Endothelial cell (in vitro differentiated cells): ENCODE results near the gene CEP44. TPM values are rescaled to one million over a fixed set of nuclear protein-coding genes. Genes with fewer than 3 reads are reported as not detected.
"Not testable (repeated sequence)": the region's sequence is repeated elsewhere in the genome, so short reads cannot be mapped to it uniquely, and the experiment has no call there.

ENCODE experiments used
- DNase-seq: peaks from one replicate; pipeline ENCODE4 v3.0.0; 2021; ENCODE audit warnings: low spot score
- H3K27ac Mint-ChIP-seq: one replicate; pipeline ENCODE4 v1.8.0; 2021; ENCODE audit warnings: mixed read lengths, inconsistent platforms; ENCODE audit not compliant: unreplicated experiment
- H3K27me3 Mint-ChIP-seq: one replicate; pipeline ENCODE4 v1.8.0; 2021; ENCODE audit warnings: mild to moderate bottlenecking, moderate library complexity, mixed read lengths, inconsistent platforms; ENCODE audit not compliant: unreplicated experiment
- H3K36me3 Mint-ChIP-seq: one replicate; pipeline ENCODE4 v1.8.0; 2021; ENCODE audit warnings: mild to moderate bottlenecking, low read depth, mixed read lengths, inconsistent platforms; ENCODE audit not compliant: unreplicated experiment
- H3K4me1 Mint-ChIP-seq: one replicate; pipeline ENCODE4 v1.8.0; 2021; ENCODE audit warnings: mild to moderate bottlenecking, mixed read lengths, inconsistent platforms; ENCODE audit not compliant: unreplicated experiment
- H3K4me3 Mint-ChIP-seq: one replicate; pipeline ENCODE4 v1.8.0; 2021; ENCODE audit warnings: mild to moderate bottlenecking, mixed read lengths, inconsistent platforms; ENCODE audit not compliant: unreplicated experiment
- H3K9me3 Mint-ChIP-seq: one replicate; pipeline ENCODE4 v1.8.0; 2021; ENCODE audit warnings: mixed read lengths, inconsistent platforms; ENCODE audit not compliant: unreplicated experiment
- total RNA-seq: library from RNA; stranded (reverse); fragmentation: NEBNext Ultra II Directional; extraction: Animal tissue kit (Norgen Biotek cat#: 25700); gene quantifications from one replicate; pipeline ENCODE4 v1.2.1, GENCODE V29; 2021; ENCODE audit not compliant: unreplicated experiment
- TF ChIP-seq, protein P1 (sequence below): fragments of 200-600 bp; sonication (generic); IDR thresholded peaks from one replicate; pipeline ENCODE4 v1.5.0; 2021; ENCODE audit warnings: antibody characterized with exemption; ENCODE audit not compliant: unreplicated experiment

The CEP44 gene
- total RNA-seq, 1 donor from 2014 or later: 9.5 TPM

DNA sequence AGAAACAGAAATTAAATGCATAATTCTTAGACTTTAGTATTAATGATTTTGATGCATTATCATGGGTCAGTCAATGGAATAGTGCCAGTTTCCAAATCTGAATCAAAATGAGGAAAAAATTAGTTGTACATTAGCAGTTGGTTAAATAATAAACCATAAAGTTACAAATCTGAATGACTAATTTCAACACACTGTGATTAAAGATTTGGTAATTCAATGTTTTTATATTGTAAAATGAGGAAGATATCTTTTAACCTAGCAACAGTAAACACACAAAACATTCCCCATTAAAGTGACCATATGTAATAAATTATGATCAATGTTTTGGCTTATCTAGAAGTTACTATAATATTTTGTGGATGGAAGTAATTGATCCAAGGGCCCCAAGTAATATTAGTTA is 1.8 kb upstream of the CEP44 start:
- H3K36me3 Mint-ChIP-seq: no peaks in the 10 kb centered on the region
- DNase-seq: no peak
- peaks cover 22% of the 10 kb centered on the region for H3K4me1 Mint-ChIP-seq
- TF ChIP-seq, protein P1, sequence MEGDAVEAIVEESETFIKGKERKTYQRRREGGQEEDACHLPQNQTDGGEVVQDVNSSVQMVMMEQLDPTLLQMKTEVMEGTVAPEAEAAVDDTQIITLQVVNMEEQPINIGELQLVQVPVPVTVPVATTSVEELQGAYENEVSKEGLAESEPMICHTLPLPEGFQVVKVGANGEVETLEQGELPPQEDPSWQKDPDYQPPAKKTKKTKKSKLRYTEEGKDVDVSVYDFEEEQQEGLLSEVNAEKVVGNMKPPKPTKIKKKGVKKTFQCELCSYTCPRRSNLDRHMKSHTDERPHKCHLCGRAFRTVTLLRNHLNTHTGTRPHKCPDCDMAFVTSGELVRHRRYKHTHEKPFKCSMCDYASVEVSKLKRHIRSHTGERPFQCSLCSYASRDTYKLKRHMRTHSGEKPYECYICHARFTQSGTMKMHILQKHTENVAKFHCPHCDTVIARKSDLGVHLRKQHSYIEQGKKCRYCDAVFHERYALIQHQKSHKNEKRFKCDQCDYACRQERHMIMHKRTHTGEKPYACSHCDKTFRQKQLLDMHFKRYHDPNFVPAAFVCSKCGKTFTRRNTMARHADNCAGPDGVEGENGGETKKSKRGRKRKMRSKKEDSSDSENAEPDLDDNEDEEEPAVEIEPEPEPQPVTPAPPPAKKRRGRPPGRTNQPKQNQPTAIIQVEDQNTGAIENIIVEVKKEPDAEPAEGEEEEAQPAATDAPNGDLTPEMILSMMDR: no peak
- H3K9me3 Mint-ChIP-seq: no peaks in the 10 kb centered on the region
- no peak overlapping the region for H3K27ac Mint-ChIP-seq
- peaks cover 14% of the 10 kb centered on the region for H3K27me3 Mint-ChIP-seq
- peak overlapping the region; percentile 99 for H3K4me3 Mint-ChIP-seq

DNA sequence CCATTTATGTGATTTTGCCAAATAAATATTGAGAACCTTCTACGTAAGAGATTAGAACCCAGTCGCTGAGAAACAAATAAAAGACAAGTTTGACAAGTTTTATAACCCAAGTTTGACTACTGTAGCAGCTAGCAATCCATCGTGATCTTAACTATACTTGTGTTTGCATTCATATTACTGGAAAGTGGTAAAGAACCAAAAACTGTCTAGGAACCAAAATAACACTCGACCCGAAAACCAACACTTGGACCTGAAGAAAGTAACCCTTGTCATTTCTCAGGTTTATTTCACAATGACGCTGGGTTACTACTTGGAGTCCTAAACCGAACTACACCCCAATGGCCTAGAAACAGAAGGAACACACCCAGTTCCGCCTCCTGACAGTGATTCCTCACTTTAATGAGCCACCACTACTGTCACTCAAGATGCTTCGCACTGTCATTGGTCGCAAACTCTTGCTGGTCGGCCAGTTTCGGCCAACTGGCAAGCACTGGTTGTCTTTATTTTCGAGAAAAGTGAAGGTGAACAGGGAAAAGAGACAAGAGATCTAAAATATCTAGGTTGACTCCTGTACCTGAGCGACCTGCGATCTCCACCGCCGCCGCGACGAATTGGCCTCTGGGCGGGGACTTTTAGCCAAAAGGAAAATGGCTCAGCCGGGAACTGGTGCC is 740 bp upstream of the CEP44 start:
- H3K27ac Mint-ChIP-seq: peak overlapping the region; percentile 100
- H3K4me3 Mint-ChIP-seq: peak overlapping the region; percentile 99
- H3K36me3 Mint-ChIP-seq: no peaks in the 10 kb centered on the region
- peaks cover 14% of the 10 kb centered on the region for H3K27me3 Mint-ChIP-seq
- H3K4me1 Mint-ChIP-seq: peaks cover 22% of the 10 kb centered on the region
- H3K9me3 Mint-ChIP-seq: no peaks in the 10 kb centered on the region
- TF ChIP-seq, protein P1: no peak
- DNase-seq: peak; percentile 62

DNA sequence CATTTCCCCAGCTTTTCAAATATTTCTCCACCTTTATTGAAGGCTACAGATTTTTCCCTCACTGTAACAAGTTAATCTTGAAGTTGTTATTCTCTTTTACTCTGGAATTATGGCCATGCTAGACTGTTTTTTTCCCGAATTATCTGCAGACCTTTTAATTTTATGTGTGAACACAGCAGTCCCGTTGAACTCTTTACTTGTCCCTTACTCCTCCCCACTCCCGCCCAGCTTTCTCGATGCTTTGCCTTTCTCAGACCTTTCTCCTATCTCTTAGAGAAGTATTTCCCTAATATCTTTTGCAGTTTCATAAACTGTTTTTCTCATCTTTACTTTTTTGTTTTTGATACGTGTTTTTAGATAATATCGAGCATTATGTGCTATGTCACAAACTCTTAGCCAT is 776 bp downstream of the CEP44 start:
- TF ChIP-seq, protein P1: no peak
- H3K36me3 Mint-ChIP-seq: no peaks in the 10 kb centered on the region
- peaks cover 14% of the 10 kb centered on the region for H3K27me3 Mint-ChIP-seq
- H3K4me3 Mint-ChIP-seq: peak overlapping the region; percentile 99
- H3K4me1 Mint-ChIP-seq: peaks cover 22% of the 10 kb centered on the region
- DNase-seq: no peak
- peak overlapping the region; percentile 100 for H3K27ac Mint-ChIP-seq
- H3K9me3 Mint-ChIP-seq: no peaks in the 10 kb centered on the region

- Mint-ChIP-seq H3K27me3 (peaks cover 12% of the 10 kb centered on the region), H3K4me3 (no peak overlapping the region), H3K9me3 (no peaks in the 10 kb centered on the region), H3K36me3 (no peaks in the 10 kb centered on the region), H3K4me1 (peaks cover 19% of the 10 kb centered on the region), H3K27ac (no peak overlapping the region)
- TF ChIP-seq, protein P1: no peak
- no peak for DNase-seq
Measured at GRCh38 chr4:174286870-174287269, 3.2 kb downstream of the CEP44 start.

DNA sequence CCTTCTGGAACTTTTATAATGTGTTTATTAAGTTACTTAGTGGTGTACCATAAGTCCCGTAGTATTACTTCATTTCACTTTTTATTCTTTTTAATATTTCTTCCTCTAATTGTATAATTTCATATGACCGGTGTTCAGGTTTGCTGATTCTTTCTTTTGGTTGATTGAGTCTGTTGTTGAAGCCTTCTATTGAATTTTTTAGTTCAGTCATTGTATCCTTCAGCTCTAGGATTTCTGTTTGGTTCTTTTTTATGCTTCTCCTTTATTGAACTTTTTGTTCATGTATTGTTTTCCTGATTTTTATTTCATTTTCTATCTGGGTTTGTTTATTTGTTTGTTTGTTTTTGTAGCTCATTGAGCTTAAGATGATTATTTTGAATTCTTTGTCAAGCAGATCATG is 8.8 kb downstream of the CEP44 start:
- TF ChIP-seq, protein P1: no peak
- Mint-ChIP-seq H3K4me1 (no peaks in the 10 kb centered on the region), H3K27me3 (no peaks in the 10 kb centered on the region), H3K4me3 (no peak overlapping the region), H3K9me3 (peaks cover 12% of the 10 kb centered on the region), H3K36me3 (peaks cover 10% of the 10 kb centered on the region), H3K27ac (no peak overlapping the region)
- DNase-seq: no peak

- H3K36me3 Mint-ChIP-seq: peaks cover 10% of the 10 kb centered on the region
- not testable (repeated sequence) for H3K27ac Mint-ChIP-seq, H3K27me3 Mint-ChIP-seq, DNase-seq, H3K4me1 Mint-ChIP-seq, H3K4me3 Mint-ChIP-seq
- H3K9me3 Mint-ChIP-seq: peaks cover 12% of the 10 kb centered on the region
Measured at GRCh38 chr4:174294641-174295040, 10.9 kb downstream of the CEP44 start.

DNA sequence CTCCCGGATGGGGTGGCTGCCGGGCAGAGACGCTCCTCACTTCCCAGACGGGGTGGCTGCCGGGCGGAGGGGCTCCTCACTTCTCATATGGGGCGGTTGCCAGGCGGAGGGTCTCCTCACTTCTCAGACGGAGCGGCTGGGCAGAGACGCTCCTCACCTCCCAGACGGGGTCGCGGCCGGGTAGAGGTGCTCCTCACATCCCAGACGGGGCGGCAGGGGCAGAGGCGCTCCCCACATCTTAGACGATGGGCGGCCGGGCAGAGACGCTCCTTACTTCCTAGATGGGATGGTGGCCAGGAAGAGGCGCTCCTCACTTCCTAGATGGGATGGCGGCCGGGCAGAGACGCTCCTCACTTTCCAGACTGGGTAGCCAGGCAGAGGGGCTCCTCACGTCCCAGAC is 11.4 kb downstream of the CEP44 start:
- H3K4me3 Mint-ChIP-seq, H3K27ac Mint-ChIP-seq, H3K4me1 Mint-ChIP-seq, H3K27me3 Mint-ChIP-seq, DNase-seq: not testable (repeated sequence)
- peaks cover 12% of the 10 kb centered on the region for H3K9me3 Mint-ChIP-seq
- peaks cover 10% of the 10 kb centered on the region for H3K36me3 Mint-ChIP-seq
